ENCODE data around the gene SRGAP3.

SRGAP3 gene

DNA sequence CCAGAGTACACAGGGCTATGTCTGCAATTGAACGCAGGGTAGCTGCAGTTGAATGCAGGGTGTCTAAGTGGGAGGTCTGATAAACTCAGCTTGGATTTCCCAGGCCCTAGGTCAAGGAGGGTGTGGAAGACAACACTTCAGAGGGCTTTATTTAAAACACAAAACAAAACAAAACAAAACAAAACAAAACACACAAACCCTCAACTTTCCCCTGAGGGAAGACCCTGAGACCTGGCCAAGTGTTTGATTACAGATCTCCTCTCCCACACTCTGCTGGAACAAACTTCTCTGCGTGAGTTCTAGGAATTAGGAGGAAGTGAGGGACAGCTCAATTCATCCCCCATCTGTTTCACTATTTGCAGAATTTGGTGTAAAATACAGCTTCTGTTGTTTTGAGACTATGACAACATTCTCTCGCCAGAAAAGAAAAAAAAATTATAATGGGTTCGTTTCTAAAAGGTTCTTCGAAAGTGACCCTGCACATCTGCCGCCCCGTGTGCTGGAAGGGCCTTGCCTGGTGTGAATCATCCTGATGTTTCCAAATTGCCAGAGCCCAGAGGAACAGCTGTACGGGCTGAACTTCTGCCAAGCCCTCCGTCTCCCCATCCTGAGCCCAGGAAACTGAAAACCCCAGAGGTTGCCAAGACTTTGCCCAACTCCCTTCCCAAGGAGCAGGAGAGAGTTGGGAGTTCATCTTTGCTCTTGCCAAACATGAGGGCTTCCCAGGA is 212.9 kb downstream of the SRGAP3 start:
- DNase-seq = no peak

DNA sequence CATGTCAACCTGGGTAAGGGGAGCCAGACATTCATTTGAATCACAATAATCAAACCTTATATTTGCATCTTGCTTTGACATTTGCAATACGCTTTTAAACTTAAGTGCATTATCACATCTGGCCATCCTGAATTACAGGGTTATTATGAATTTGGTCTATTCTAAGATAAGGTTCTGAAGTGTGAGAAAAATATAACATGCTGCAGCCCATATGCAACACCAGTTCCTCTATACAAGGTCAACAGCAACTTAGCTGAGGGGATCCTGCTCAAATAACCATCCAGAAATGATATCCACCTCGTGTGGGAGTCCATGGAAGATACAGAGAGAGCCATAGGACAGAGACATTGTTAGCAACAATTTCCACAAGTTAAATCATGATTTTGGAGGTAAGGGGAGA is 213.5 kb downstream of the SRGAP3 start:
- DNase-seq = no peak

DNA sequence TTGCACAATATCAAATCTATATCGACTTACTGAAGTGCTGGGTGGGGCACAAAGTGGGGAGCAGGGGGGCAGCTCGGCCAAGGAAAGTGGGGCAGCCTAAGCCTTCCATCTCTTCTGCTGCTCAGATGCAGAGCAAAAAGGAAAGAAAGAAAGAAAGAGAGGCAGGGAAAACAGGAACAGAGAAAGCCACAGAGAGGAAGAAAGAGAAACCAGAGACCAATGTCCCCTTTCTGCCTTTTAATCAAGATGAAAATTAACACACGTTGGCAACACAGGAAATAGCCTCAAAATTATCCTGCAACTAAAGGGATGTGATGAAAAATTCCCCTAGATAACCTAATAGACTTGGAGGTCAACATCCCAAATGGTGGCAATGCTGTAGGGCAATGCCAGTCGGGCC is 214.0 kb downstream of the SRGAP3 start:
- no peak for DNase-seq

DNA sequence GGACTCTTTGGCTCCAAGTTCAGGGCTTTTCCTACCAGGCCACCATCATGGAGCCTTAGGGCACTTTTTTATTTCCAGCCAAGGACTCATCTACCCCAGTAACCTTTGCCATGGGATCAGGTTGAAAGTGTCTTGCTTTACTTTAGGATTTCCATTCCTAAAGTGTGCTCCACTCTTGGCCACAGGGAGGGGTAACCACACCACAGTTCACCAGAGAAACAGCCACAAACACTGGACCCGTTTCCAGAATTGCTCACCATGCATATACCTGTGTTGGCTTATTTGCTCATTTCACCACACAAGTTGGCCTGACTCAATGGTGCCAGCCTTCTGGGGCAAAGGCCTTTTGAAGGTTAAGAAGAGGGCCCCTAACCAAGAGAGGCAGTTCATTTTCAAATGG is 215.6 kb downstream of the SRGAP3 start:
- no peak for DNase-seq

DNA sequence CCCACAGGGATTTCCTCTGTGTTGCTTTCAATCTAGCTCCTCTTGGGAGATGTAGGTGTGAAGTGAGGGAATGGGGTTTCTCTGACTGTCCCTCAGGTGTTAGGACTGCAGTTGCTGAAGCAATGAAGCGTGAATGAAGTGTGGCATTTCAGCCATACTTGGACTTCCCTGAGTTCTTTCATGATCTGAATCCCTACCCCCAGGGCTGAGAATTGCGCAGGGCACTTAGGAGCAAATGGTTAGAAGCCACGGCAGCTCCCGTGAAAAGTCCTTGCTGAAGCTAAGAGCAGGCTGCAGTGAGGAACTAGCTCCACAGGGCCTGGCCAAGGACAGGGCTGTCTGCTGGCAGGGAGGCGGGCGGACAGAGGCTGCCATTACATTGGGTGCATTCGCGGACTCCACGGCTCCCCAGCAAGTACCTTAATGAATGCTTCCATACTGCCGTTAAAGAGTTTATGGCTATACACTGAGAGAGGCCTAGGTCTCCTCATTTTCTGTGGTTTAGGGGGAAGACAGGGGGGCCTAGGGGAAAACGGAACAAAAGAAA is 217.1 kb downstream of the SRGAP3 start:
- DNase-seq = no peak

DNA sequence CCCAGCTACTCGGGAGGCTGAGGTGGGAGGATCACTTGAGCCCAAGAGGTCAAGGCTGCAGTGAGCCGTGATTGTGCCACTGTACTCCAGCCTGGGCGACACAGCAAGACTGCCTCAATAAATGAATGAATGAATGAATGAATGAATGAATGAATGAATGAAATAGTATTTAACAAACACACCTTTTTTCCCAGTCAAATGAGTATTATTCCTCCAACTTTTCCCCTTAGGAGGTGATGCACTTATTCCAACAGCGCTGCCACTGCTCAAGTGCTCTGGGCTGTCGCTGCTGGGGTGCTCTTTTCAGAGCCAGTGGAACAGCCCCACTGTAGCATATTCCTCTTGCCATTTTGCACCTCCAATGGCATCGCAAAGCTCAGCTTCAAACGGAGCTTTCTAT is 219.4 kb downstream of the SRGAP3 start:
- no peak for DNase-seq

DNA sequence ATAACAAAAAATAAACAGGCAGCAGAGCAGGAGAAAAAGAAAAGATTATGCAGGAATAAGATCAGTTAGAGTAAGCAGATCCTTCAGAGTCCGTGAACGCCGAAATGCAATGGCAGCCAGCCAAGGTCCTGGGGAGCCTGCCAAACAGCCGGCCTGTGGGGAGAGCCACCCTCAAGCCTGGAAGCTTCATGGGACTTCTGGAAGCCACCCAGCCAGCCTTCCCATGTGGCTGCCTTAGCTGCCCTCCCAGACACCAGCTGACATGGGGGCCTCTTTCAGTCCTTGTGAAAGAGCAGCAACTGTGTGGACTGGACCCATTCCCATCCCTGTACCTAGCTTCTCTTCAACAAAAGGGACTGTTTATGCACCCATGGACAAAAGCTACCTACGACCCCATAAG is 221.3 kb downstream of the SRGAP3 start:
- no peak for DNase-seq

DNA sequence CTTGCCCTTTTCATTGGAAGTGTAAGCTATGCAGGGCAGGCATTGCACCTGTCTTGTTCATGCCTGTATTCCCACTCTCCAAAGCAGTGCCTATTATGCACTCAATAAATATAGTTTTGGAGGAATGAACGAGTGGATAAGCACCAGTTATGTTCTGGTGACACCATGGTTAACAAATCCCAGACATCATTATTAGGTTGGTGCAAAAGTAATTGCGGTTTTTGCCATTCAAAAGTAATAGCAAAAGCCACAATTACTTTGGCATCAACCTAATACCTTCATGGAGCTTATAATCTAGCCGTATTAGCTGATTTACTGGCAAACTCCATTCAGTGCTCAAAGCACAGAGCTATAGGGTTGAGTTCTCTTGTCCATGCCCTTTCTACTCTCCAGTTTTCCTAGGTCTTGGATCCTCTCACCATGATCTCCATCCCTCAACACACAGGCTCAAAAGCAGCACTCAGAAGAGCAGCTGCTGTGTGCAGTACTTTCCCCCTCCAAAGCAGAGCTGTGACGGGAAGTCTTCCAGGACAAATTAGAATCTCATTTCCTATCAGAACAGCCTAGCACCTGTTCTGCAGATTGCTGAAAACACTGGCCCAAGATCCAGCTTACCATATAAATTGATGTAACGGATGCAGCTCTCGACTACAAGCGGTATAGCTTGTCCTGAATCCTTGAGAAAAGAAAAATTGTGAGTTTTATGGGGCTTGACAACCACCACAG is 223.0 kb downstream of the SRGAP3 start:
- no peak for DNase-seq

DNA sequence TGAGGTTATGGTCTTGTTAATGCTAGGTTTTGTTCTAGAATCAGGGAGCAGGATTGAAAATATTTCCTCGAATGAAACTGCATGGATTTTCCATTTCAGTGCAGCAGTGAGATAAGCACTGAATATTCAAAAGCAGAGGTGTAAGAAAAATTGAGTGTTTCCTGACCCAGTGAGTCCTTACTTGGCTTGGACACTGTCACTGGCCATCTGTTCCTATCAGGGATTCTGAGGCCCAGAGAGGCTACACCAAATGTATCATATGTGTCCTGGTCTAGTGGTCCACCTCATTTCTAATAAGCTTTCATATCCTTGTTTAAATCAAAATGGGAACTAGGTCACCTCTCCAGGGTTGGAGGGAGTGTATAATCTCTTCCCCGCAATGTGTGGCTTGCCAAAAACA is 225.1 kb downstream of the SRGAP3 start:
- DNase-seq = no peak

DNA sequence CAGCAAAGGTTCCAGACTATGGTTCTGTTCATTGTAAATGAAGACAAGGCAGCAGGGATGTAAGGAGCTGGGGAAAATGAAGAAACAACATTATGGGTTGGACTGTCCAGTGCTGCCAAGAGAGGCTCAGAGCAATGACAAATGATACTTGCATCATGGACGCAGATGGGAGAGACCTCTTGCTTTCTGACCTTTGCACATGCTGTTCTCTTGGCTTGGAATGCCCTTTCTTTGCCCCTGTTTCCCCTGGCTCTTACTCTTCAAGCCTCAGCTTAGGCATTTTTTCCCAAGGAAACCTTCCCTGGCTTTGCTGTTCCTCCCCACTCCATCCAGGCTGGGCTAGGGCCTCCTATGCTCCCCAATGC is 226.2 kb downstream of the SRGAP3 start:
- DNase-seq = no peak

DNA sequence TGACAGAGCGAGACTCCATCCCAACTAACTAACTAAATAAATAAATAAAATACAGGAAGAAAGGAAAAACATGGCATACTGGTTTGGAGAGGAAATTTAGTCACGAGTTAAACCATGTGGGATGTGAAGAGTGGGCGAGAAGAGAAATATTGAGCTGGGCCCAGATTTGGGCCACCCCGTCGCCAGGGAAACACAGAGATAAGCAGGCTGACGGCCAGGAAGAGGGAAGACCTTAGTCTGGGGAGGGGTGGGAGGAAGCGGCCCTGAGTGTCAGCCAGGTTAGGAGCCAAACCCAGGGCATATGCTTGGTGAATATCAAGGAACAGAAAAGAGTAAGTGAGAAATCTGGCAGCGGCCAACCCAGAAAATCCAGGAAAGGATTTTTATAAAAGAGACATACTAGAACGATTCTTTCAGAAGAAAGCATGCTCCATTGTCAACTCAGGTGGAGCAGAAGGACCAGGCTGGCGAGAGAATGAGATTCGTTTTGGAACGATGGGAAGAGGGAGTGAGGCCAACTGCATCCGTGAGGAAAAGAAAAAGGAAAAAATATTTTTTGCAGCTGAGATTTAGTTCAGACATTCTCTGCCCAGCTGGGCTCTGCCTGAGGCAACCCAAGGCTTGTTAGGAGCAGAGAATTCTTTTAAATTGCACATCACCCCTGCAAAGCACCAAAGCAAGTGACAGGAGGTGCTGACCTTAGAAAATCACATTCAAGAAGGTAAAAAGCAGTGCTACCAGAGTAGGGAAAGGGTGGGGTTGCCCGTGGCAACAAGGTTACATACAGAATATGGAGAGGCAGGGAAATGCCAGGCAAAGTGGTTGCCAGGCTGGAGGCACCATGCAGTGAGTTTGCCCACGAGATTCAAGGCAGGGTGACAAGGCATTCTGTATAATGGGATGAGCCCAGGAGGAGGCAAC is 226.9 kb downstream of the SRGAP3 start:
- no peak for DNase-seq

DNA sequence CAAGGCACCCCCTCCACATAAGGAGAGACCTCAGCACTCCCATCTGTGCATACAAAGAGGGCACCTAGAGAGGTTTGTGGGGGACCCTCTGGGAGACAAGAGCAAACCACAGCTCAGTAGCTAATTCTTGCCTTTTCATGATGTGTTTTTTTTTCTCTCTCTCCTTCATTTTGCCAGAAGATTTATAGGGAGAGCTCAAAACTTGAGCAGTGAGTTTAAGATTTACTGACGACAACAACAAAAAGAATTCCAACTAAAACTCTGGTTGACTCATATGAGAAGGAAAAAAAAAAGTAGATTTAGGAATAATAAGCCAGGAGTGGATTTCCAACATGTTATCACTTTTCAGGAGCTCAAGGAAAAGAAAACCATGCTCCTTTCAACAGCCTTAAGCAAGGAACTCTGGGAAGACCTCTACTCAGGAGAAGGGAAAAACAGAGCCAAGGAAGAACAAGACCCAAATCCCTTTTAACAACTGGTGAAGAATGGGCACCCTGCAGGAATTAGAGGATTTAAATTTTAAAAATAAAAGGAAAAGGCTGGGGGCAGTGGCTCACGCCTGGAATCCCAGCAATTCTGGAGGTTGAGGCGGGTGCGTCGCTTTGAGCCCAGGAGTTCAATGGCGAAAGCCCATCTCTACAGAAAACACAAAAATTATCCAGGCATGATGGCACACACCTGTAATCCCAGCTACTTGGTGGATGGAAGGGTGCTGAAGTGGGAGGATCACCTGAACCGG is 228.0 kb downstream of the SRGAP3 start:
- DNase-seq = no peak

DNA sequence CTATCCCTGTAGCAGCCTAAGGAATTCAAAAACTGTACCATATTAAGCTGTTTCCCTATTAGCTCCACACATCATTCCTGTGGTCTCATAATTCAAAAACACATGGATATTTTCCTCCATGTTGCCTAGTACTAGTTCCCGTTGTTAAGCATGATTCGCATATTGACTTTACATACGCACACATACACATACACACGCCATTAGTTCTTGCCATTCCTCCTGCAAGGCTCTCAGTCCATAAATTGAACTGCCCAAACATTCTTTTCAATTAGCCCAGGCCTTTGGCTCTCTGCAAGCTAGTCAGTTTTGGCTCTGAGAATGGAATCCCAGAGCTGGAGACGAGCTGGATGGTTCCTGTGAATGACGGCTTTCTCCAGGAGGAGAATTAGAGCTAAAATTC is 229.0 kb downstream of the SRGAP3 start:
- DNase-seq = no peak

DNA sequence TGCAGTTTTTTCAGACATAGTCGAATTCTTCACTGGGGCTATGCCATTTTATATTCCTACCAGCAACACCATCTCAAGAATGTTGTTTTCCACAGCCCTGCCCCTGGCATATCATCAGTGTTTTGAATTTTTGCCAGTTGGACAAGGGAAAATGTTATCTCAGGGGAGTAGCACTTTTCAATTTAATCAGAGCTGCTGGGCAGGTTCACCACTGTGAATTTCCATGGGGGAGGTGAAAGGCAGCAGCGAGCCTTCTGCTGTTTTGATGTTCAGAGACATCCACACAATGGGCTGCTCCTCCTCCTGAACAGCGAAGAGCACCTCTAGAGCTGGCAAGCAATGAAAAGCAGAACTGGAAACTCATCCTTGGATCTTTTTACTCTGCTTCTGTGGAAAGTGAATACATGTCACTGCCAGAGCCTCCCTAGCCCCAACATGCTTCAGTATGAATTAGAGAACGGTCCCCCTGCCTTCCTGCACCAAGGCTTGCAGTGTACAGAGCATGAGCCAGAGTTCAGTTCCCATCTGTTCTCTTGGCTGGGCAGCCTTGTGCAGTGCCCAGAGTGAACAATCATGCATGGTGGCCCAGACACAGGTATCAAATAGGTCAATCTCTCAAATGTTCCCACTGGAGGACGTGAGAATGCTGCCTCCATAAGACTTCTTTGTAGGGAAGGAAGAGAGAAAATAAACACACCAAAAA is 230.0 kb downstream of the SRGAP3 start:
- DNase-seq = no peak

DNA sequence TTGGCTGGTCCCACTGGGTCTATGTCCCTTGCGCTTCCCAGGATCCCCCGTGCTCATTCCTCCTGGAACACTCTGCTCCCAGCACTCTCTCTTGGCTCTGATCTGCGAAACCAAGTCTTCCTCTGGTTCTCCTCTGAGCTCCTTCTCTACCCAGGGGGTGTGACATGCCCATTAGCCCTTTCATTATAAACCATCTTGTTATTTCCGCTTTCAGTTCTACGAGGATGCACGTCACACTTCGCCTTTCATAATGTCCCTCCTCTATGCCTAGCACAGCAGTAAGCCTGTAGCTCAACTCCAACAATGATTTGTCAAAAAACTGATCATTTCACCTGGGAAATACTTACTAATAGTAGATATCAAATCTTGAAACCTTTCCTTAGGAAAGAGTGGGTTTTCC is 234.2 kb downstream of the SRGAP3 start:
- DNase-seq = no peak

DNA sequence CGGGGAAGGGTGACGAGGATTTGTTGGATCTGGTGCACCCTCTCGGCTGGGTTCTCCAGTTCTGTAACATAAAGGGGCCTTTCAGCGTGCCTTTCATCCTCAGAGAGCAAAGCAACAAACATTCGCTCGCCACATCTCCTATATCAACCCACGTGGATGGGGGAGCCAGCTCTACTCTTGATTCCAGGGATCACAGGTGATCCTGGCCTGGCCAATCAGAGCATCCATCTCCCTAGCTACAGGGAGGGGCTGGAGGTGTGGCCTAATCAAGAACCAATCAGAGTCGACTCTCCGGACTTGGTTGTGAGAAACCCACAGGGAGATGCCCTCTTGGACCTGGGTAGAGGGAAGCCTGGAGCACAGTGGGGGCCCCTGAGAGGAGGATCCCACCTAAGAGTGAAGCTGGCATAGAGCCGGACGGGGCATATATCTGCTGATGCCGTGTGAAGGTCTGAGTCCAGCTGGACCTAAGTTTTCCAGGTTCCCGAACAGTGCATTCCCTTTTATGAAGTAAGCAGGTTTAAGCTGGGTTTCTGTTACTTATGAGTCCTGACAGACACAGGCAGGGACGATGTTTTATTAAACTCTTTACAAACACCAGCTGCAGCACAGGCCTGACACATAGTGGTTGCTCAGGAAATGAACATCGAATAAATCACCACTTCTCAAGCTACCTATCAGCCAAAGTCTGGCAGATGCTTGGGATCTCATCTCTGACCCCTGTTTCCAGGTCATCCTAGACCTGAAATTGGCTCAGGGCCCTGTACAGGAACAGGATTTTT is 235.5 kb downstream of the SRGAP3 start:
- no peak for DNase-seq

DNA sequence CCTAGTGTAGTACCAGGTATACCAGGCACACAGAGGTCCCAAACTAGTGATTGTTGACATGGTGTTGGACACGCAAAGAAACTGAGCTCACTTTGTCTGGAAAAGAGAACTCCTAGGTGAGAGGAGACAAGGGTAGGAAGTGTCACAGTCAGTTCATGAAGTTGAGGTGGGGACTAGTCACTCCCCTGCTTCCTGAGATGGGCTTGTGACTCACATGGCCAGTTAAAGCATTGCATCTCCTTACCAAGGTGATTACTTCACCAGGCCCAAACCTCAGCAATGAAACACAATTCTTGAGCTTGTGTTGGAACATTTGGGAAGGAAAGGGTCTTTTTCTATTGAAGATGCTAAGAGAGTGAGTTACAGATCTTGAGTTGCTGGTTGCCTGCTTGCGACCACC is 236.9 kb downstream of the SRGAP3 start:
- DNase-seq = no peak

DNA sequence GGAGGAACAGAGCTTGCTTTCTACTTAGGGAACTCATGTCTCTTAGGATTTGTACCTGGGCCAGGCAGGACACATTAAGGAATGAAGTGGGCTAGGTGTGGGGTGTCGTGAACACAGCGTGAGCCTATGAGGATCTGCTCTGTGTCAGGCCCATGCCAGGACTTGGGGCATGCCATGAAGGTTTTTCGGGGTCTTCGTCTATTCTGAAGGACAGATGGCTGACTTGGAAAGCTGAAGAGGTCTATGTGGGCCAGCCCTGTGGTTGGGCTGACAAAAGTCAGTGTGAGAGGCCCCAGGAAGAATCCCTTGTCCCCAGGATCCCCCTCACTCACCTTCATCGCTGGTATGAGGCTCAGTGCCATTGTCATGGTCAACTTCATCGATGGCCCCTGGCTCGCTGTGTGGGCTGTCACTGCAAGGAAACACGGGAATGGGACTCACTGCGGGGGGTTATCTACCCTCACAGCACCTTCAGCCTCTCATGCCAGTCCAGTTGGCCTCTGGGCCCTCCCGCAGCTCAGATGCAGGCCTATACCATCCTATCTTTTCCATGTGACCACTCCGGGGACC is 239.4 kb downstream of the SRGAP3 start:
- no peak for DNase-seq

DNA sequence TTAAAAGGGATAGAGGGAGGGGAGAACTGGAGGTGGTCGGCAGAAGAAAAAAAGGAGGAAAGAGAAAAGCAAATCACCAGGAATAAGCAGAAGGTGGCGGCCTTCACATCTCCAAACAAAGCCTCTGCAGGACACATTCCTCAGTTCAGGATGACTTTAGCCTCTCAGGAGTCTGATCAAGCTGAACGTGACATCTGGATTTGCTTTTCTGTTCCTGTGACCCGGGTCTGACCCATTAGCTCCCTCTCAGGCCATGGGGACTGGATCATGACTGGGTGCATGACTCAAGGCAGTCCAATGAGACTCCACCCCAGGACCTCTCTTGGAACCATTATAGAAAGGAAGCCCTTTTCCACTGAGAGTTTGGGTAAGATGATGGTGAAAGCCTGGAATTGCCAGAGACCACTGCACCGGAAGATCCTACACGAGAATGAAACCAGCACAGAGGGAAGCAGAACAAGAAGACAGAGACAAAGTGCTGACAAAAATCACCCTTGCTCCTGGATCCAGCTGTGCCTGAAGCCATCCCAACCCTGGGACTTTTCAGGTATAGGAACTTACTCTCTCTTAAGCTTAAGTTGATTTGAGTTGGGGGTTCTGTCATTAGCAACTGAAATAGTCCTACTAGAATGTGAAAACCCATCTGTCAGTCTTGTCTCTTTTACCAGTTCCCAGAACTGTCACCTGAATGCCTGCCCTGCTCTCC is 240.7 kb downstream of the SRGAP3 start:
- no peak for DNase-seq

DNA sequence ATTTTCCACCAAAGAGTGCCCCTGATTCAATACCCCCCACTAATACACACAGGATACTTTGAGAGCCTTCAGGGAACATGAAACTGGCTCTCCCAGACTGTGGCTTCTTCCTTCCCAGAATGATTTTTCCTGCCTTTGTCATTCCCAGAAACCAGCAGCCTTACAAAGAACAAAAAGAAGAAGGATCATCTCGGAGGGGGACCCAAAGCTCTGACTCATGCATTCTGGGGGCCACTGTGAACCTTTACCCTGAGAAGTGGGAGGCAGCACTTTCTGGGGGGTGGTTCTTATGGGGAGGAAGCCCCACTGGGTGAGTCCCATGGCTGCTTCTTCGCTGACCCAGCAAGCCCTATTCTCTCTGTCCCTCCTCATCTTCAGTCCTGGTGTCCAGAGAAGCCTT is 241.5 kb downstream of the SRGAP3 start:
- DNase-seq = no peak
